Activated naive CD8-positive, alpha-beta T cell treated with anti-CD3 and anti-CD28 coated beads, Interleukin-2, amount 50 U/mL, for 16 hours (primary cell): ENCODE results near the gene POLR1C.
A peak's percentile ranks its signal among the peaks of the same experiment; 100 is the strongest.
"Not testable (repeated sequence)": the region's sequence is repeated elsewhere in the genome, so short reads cannot be mapped to it uniquely, and the experiment has no call there.

ENCODE experiments used
- DNase-seq: peaks from one replicate; pipeline ENCODE4 v3.0.0-alpha.2; 2020; ENCODE audit warnings: low read depth, low spot score

POLR1C gene

GRCh38 chr6:43509984-43510826, 6.7 kb upstream of the POLR1C start, which contains the start of gene LRRC73:
LRRC73 (minus strand) TSS chr6:43510346; CDS start chr6:43509785, 561 bp downstream.
- peak; percentile 41 for DNase-seq

- DNase-seq, result no peak
These were observed 6.1 kb upstream of the POLR1C start for GRCh38 chr6:43510827-43511163.

- no peak for DNase-seq
These were observed 5.0 kb upstream of the POLR1C start for GRCh38 chr6:43511824-43512415.

GRCh38 chr6:43515808-43516207, 1.1 kb upstream of the POLR1C start:
- DNase-seq, result no peak

GRCh38 chr6:43516367-43516696, 557 bp upstream of the POLR1C start:
- no peak for DNase-seq

GRCh38 chr6:43517505-43518357, 842 bp downstream of the POLR1C start:
- DNase-seq, result no peak

GRCh38 chr6:43520097-43520496, 3.2 kb downstream of the POLR1C start:
- DNase-seq, result no peak

GRCh38 chr6:43521836-43522235, 4.9 kb downstream of the POLR1C start:
- DNase-seq, result no peak

GRCh38 chr6:43522547-43523261, 5.8 kb downstream of the POLR1C start:
- no peak for DNase-seq

GRCh38 chr6:43523284-43523683, 6.4 kb downstream of the POLR1C start:
- no peak for DNase-seq

- no peak for DNase-seq
These were observed 7.6 kb downstream of the POLR1C start for GRCh38 chr6:43524483-43524961.

- no peak for DNase-seq
These were observed 15.3 kb downstream of the POLR1C start for GRCh38 chr6:43532201-43532600.

GRCh38 chr6:43538986-43539385, 22.1 kb downstream of the POLR1C start:
- DNase-seq, result not testable (repeated sequence)

- not testable (repeated sequence) for DNase-seq
These were observed 22.5 kb downstream of the POLR1C start for GRCh38 chr6:43539409-43539808.

GRCh38 chr6:43540507-43540906, 23.6 kb downstream of the POLR1C start:
- no peak for DNase-seq

GRCh38 chr6:43541774-43542471, 25.0 kb downstream of the POLR1C start:
- DNase-seq, result no peak

GRCh38 chr6:43544461-43544860, 27.6 kb downstream of the POLR1C start:
- DNase-seq, result no peak

- DNase-seq, result no peak
These were observed 30.3 kb downstream of the POLR1C start for GRCh38 chr6:43547222-43547621.

- DNase-seq, result not testable (repeated sequence)
These were observed 40.7 kb downstream of the POLR1C start for GRCh38 chr6:43557620-43558019.

GRCh38 chr6:43559328-43559727, 42.4 kb downstream of the POLR1C start:
- DNase-seq, result no peak

- no peak for DNase-seq
These were observed 54.1 kb downstream of the POLR1C start for GRCh38 chr6:43570876-43571441.
